ENCODE results near the gene MAPK14. TPM values are rescaled to one million over a fixed set of nuclear protein-coding genes. Genes with fewer than 3 reads are reported as not detected.

MAPK14 gene
- total and polyA plus RNA-seq, 4 donors = 16.9 to 82.7 (median 35.9) TPM

GRCh38 chr6:36068012-36068392 lies 40.4 kb downstream of the MAPK14 start:
- H3K27ac ChIP-seq (ENCODE audit: low read depth in 1 of 2, low read length in 2 of 2) = no peak overlapping the region
- no peaks in the 10 kb centered on the region for H3K27me3 ChIP-seq (ENCODE audit: control insufficient read depth in 4 of 4, insufficient read depth in 4 of 4, low read length in 3 of 4)
- TF ChIP-seq TAF1 (conservative IDR thresholded peaks at IDR 0.05) (no peak), GABPA (IDR thresholded peaks at IDR 0.05 in 1 of 2, conservative IDR thresholded peaks at IDR 0.05 in 1 of 2) (no peak), RXRA (IDR thresholded peaks at IDR 0.05) (no peak), CTCF (IDR thresholded peaks at IDR 0.05; ENCODE audit: low read depth, low read length, missing input control) (no peak), HNF4A (conservative IDR thresholded peaks at IDR 0.05) (no peak), RAD21 (IDR thresholded peaks at IDR 0.05) (no peak), EGR1 (IDR thresholded peaks at IDR 0.05; ENCODE audit: low read depth in 2 of 2) (no peak), ZBTB33 (IDR thresholded peaks at IDR 0.05) (no peak), REST (IDR thresholded peaks at IDR 0.05) (no peak), HNF4G (IDR thresholded peaks at IDR 0.05) (no peak), JUND (IDR thresholded peaks at IDR 0.05) (no peak), ATF3 (IDR thresholded peaks at IDR 0.05) (no peak), SP1 (IDR thresholded peaks at IDR 0.05) (no peak), YY1 (IDR thresholded peaks at IDR 0.05) (no peak), NR2F2 (IDR thresholded peaks at IDR 0.05) (no peak), FOXA1 (IDR thresholded peaks at IDR 0.05) (no peak)
- H3K4me3 ChIP-seq (ENCODE audit: low read depth in 1 of 3, low read length in 3 of 3) = no peak overlapping the region
- no peaks in the 10 kb centered on the region for H3K36me3 ChIP-seq (ENCODE audit: control insufficient read depth in 4 of 4, insufficient read depth in 3 of 4, low read depth in 1 of 4, low read length in 3 of 4)
- DNase-seq (ENCODE audit: low spot score) = no peak
- H3K4me1 ChIP-seq (ENCODE audit: control insufficient read depth in 4 of 4, insufficient read depth in 4 of 4, low read length in 3 of 4) = peaks cover 11 to 43% (median 28%) of the 10 kb centered on the region in 4 donors
- no peaks in the 10 kb centered on the region for H3K9me3 ChIP-seq (ENCODE audit: control insufficient read depth in 4 of 4, low read length in 3 of 4)
- H3K9ac ChIP-seq (ENCODE audit: low read depth in 1 of 2, low read length in 2 of 2) = no peak overlapping the region

GRCh38 chr6:36068586-36068985 lies 41.0 kb downstream of the MAPK14 start:
- Histone ChIP-seq H3K27ac (ENCODE audit: low read depth in 1 of 2, low read length in 2 of 2) (no peak overlapping the region), H3K9me3 (ENCODE audit: control insufficient read depth in 4 of 4, low read length in 3 of 4) (no peaks in the 10 kb centered on the region), H3K27me3 (ENCODE audit: control insufficient read depth in 4 of 4, insufficient read depth in 4 of 4, low read length in 3 of 4) (no peaks in the 10 kb centered on the region), H3K4me1 (ENCODE audit: control insufficient read depth in 4 of 4, insufficient read depth in 4 of 4, low read length in 3 of 4) (peaks cover 8 to 41% (median 27%) of the 10 kb centered on the region in 4 donors), H3K36me3 (ENCODE audit: control insufficient read depth in 4 of 4, insufficient read depth in 3 of 4, low read depth in 1 of 4, low read length in 3 of 4) (no peaks in the 10 kb centered on the region), H3K9ac (ENCODE audit: low read depth in 1 of 2, low read length in 2 of 2) (no peak overlapping the region), H3K4me3 (ENCODE audit: low read depth in 1 of 3, low read length in 3 of 3) (no peak overlapping the region)
- TF ChIP-seq CTCF (IDR thresholded peaks at IDR 0.05; ENCODE audit: low read depth, low read length, missing input control) (no peak), JUND (IDR thresholded peaks at IDR 0.05) (no peak), YY1 (IDR thresholded peaks at IDR 0.05) (no peak), RXRA (IDR thresholded peaks at IDR 0.05) (no peak), ATF3 (IDR thresholded peaks at IDR 0.05) (no peak), TAF1 (conservative IDR thresholded peaks at IDR 0.05) (no peak)
- WGBS = 93% methylated on average over 3 of the region's 3 CpGs
- DNase-seq (ENCODE audit: low spot score) = no peak
